GM21576 (cell line): ENCODE data around the gene UNC13C.
"Not testable (repeated sequence)": the region's sequence is repeated elsewhere in the genome, so short reads cannot be mapped to it uniquely, and the experiment has no call there.

Experiments used
- ATAC-seq: cut with Tn5 transposase; IDR thresholded peaks from one replicate; pipeline ENCODE4 v1.9.1; 2021; ENCODE audit warnings: mild to moderate bottlenecking, moderate library complexity; ENCODE audit not compliant: unreplicated experiment

The UNC13C gene

GRCh38 chr15:53978253-53978906 is at the start of gene UNC13C:
TSS of gene UNC13C (plus strand) at chr15:53978441. CDS start at chr15:54012904, 34,463 bp downstream.
- ATAC-seq = no peak

- ATAC-seq = no peak
These were observed 42.1 kb upstream of the UNC13C start for GRCh38 chr15:53936137-53936536.

DNA sequence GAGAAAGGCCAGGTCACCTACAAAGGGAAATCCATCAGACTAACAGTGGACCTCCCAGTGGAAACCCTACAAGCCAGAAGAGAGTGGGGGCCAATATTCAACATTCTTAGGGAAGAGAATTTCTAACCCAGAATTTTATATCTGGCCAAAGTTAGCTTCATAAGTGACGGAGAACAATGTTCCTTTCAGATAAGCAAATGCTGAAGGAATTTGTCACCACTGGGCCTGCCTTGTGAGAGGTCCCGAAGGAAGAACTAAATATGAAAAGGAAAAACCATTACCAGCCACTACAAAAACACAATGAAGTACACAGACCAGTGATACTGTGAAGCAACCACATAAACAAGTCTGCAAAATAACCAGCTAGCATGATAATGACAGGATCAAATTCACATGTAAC is 40.6 kb upstream of the UNC13C start:
- not testable (repeated sequence) for ATAC-seq

- no peak for ATAC-seq
These were observed 27.7 kb upstream of the UNC13C start for GRCh38 chr15:53950572-53950971.

DNA sequence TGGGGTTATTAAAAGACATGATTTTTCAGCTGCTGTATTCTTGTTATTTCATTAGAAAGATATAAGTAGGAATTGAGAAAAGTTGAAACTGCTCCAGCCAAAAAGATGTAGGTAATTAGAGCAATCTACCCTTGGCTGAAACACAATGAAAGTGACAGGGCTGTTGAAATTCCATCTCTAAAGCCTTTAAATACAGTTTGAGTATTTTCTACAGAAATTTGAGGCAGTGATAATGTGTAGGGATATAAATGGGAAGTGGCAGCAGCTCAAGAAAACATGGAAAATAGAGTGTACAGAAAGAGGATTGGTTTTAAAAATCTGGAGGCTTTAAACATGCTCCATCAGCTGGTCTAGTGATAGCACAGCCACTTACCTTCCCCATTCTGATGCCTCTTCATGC is 22.8 kb upstream of the UNC13C start:
- no peak for ATAC-seq

DNA sequence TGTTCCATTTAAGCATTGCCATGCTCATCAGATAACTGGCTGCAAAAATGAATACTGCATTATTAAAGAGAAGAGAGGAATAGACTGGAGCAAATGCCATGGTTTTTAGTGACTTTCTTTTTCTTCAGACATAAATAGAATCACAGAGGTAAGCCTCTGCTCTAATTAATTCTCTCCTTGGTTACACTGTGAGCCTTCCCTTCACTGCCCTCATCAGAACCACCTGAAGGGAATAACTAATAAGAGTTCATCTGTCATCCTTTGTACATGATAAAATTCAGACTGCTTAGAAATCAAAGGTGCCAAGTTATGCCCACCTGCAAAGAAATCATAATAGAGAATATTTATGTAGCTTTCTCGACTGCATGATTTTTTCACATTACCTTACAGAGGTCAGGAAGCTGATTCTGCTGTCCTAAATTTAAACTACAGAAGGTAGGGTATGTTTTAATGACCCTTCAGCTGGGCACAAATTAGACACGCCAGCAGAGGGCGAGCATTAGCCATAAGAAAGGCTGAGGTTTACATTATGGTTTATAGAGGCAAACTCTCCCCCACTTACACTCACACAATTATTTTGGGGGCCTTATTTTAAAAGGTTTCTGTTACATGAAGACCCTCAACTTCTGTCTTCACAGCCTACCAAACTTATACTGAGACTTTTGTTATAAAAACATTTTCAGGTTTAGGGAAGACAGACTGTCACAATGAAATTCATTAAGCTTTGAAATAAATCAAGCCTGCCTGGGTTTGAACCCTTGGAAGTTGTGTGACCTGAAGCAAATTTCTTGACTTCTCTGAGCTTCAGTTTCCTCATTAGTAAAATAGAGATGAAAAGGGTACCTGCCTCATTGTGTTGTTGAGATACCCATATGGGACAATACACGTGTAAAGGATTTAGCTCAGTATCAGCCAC is 15.3 kb upstream of the UNC13C start:
- no peak for ATAC-seq

GRCh38 chr15:53963801-53964200 is 14.4 kb upstream of the UNC13C start:
- ATAC-seq = no peak

- ATAC-seq = no peak
These were observed 4.1 kb upstream of the UNC13C start for GRCh38 chr15:53974121-53974520.

GRCh38 chr15:53974813-53975212 is 3.4 kb upstream of the UNC13C start:
- no peak for ATAC-seq

DNA sequence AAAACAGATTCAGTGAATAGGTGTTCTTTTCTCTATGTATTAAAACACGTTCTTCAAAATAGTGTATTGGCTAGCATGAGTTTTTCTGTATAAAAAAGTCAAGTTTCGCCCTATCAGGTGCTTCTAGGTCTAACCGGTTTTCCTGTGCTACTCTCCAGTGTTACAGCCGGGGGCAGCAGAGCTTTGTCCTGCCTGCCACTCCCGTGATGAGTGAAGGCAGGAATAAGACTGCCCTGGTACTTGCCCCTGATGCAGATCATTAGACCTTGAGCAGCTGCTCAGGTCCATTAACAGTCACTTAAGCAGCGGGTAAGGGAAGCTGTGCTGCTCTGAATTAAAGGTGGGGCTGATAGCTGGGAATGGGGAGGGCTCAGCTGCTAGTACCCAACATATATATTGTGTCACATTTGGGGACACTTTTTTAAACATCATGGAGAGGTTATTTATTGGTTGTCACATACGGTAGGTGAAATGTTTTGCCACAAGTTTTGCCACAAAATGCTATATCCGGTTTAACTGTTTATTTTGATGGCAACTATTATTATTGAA is 1.3 kb upstream of the UNC13C start:
- ATAC-seq = no peak

DNA sequence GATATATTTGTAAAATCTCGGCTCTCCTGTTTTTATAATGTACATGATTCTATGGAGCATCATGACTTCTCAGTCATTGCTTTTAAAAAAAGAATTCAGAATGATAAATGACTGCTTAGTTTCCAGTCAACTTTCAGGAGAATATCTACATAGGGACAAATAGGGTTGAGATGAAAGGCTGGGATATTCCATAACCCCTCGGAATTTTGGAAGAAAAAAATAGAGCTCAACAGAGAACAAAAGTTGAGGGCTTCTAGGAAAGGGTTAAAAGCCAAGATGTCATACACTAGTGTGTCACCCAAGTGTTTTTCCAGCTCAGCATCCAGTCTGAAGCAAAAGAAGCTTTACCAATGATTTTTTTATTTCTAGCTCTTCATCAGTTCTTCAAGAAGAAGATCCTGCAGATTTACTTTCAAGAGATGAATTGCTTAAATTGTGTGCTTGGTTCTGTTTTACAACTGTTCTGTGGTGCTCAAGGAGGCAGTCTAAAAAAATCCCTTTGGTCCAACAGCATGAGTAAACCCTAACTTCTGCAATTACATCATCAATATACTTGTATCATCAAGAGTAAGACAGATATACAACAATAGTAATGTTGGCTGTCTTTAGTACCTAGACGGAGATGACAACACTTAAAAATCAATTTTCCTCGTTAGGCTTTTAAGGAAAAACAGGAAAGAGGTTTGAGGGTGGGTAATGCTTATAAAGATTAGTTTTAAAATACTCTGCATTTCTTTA is 979 bp downstream of the UNC13C start:
- ATAC-seq = no peak

DNA sequence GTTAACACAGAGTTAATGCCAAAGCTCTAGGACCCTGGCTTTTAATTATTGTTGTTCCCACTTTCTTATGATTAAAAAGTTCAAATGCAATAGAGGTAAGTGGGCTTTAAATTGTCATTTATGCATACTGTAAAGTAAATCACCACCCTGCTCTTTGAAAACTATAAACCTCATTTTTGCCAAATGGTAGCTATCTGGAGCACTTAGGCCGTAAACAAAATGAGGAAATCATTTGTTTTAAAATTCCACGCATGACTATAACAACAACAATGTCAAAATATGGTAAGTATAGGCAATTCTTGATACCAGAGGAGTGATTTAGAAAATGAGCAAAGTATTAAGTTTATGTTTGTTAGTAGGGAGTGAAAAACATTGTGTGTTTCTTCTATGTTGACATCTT is 1.8 kb downstream of the UNC13C start:
- no peak for ATAC-seq

- no peak for ATAC-seq
These were observed 3.9 kb downstream of the UNC13C start for GRCh38 chr15:53982071-53982680.

GRCh38 chr15:53982876-53983275 is 4.6 kb downstream of the UNC13C start:
- no peak for ATAC-seq

GRCh38 chr15:53984221-53984620 is 6.0 kb downstream of the UNC13C start:
- no peak for ATAC-seq

DNA sequence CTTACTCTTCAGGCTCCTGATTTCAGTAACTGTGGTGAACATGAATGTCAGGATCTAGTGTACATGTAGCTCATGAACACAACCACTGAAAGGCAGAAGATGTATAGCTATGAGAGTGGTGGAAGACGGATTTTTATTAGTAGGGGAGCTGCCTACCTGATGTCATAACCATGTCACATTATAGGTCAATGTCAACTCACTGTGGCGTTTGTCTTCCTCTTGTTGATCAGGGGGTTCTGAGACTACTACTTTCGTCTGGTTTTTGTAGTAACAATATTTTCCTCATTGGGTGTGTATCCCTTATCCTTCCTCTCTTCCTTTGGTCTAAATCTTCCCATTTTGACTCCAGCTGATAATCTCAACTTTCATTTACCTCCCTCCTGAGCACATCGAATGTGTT is 7.3 kb downstream of the UNC13C start:
- ATAC-seq = no peak

GRCh38 chr15:53987480-53987879 is 9.2 kb downstream of the UNC13C start:
- no peak for ATAC-seq

DNA sequence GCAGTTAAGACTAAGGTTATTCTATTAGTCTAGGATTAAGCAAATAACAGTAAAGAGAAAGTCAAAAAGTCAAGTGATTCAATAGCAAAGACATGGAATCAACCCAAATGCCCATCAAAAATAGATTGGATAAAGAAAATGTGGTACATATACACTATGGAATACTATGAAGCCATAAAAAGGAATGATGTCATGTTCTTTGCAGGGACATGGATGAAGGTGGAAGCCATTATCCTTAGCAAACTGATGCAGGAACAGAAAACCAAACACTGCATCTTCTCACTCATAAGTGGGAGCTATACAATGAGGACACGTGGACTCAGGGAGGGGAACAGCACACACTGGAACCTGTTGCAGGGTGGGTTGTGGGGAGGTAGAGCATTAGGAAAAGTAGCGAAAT is 29.0 kb downstream of the UNC13C start:
- no peak for ATAC-seq

- no peak for ATAC-seq
These were observed 33.4 kb downstream of the UNC13C start for GRCh38 chr15:54011656-54012055.

- no peak for ATAC-seq
These were observed 35.9 kb downstream of the UNC13C start for GRCh38 chr15:54014067-54014655.
